ENCODE results near the gene DBP.
A peak's percentile ranks its signal among the peaks of the same experiment; 100 is the strongest.

The DBP gene

GRCh38 chr19:48634424-48635262 lies 2.5 kb downstream of the DBP start:
- H3K4me3 ChIP-seq (ENCODE audit: low read depth, low read length), result no peak overlapping the region
- H3K36me3 ChIP-seq (ENCODE audit: control insufficient read depth in 2 of 2, insufficient read depth in 1 of 2, low read length in 2 of 2), result peaks cover 8 to 30% of the 10 kb centered on the region in 2 experiments; a peak in 2 of 3 replicates
- POLR2A ChIA-PET, result interaction anchor here (0.6 to 8.1 kb wide), 6 partner anchors 11 to 238 kb away, joined by 4 to 97 read pairs (median 16); partner anchors contain the start of genes CA11, FAM83E, PPP1R15A and RPL18
- CTCF ChIA-PET, result interaction anchor here (0.6 to 1.2 kb wide), 5 partner anchors 20 to 145 kb away, joined by 3 to 4 read pairs (median 3); no protein-coding TSS in a partner anchor
- peak overlapping the region; percentile 86 for H3K27ac ChIP-seq (ENCODE audit: extremely low read depth, low read depth, low read length)
- H3K9me3 ChIP-seq (ENCODE audit: control insufficient read depth, insufficient read depth, low read depth, low read length), result no peaks in the 10 kb centered on the region
- peaks cover 23% of the 10 kb centered on the region for H3K4me1 ChIP-seq (ENCODE audit: control insufficient read depth, insufficient read depth, low read length)
- TF ChIP-seq ZNF654 (tag by site-specific recombination; IDR thresholded peaks at IDR 0.05; ENCODE audit: low read depth) (no peak), ZBTB26 (tag by site-specific recombination; optimal IDR thresholded peaks at IDR 0.05) (no peak), ZNF423 (tag by site-specific recombination; IDR thresholded peaks at IDR 0.05) (peak; percentile 53; the same call in 1 of the 2 replicates), ZNF830 (tag by site-specific recombination; IDR thresholded peaks at IDR 0.05; ENCODE audit: low read depth) (no peak), KLF17 (tag by site-specific recombination; IDR thresholded peaks at IDR 0.05) (peak; percentile 32; the same call in 1 of the 2 replicates), BCL11A (tag by site-specific recombination; IDR thresholded peaks at IDR 0.05; ENCODE audit: low read depth) (peak; percentile 76; the same call in 1 of the 2 replicates), ZFHX2 (tag by site-specific recombination; conservative IDR thresholded peaks at IDR 0.05) (peak; percentile 87), ZNF580 (tag by site-specific recombination; IDR thresholded peaks at IDR 0.05) (peak; percentile 84), ZNF341 (tag by site-specific recombination; IDR thresholded peaks at IDR 0.05; ENCODE audit: low read depth) (peak; percentile 78), ZFP41 (tag by site-specific recombination; IDR thresholded peaks at IDR 0.05; ENCODE audit: borderline replicate concordance) (no peak), ZNF175 (tag by site-specific recombination; IDR thresholded peaks at IDR 0.05) (no peak), ZNF513 (tag by site-specific recombination; IDR thresholded peaks at IDR 0.05) (peak; percentile 75), SETDB1 (IDR thresholded peaks at IDR 0.05; ENCODE audit: insufficient read length, low read length) (no peak), GFI1B (tag by site-specific recombination; IDR thresholded peaks at IDR 0.05) (no peak), ZNF510 (tag by site-specific recombination; IDR thresholded peaks at IDR 0.05; ENCODE audit: insufficient replicate concordance) (no peak), ZNF335 (tag by site-specific recombination; conservative IDR thresholded peaks at IDR 0.05) (peak; percentile 84), ZBTB11 (tag by site-specific recombination; conservative IDR thresholded peaks at IDR 0.05; ENCODE audit: low read depth) (0 out of 2 replicates have a peak, but pooled peaks have one; percentile 1), MYNN (tag by site-specific recombination; IDR thresholded peaks at IDR 0.05; ENCODE audit: borderline replicate concordance) (no peak), INSM2 (tag by site-specific recombination; IDR thresholded peaks at IDR 0.05) (no peak), REST (tag by site-specific recombination; IDR thresholded peaks at IDR 0.05) (no peak), ZXDB (tag by site-specific recombination; IDR thresholded peaks at IDR 0.05) (peak; percentile 71), ZFP69B (tag by site-specific recombination; IDR thresholded peaks at IDR 0.05) (0 out of 2 replicates have a peak, but pooled peaks have one; percentile 37), ZBTB17 (tag by site-specific recombination; IDR thresholded peaks at IDR 0.05) (peak; percentile 56)
